GM13976 (cell line): ENCODE data around the gene PPY.

ENCODE experiments used
- DNase-seq: peaks from one replicate; pipeline ENCODE4 v3.0.0; 2012; ENCODE audit warnings: low spot score
- CTCF ChIP-seq: IDR thresholded peaks from 2 replicates; pipeline ENCODE4 v1.5.1; 2012; ENCODE audit warnings: borderline replicate concordance, mild to moderate bottlenecking; ENCODE audit not compliant: insufficient read depth; ENCODE audit errors: extremely low read depth, missing control alignments, control extremely low read depth
- in situ Hi-C: fragments of 300-500 bp; cut with MboI; formaldehyde crosslinking; loops from one replicate; pipeline ENCODE4 v1.12.0; 2022; ENCODE audit warnings: low sequenced_read_pairs, mixed read lengths, inconsistent platforms; ENCODE audit not compliant: unreplicated experiment

Gene PPY

GRCh38 chr17:43942051-43942685, at the start of gene PPY:
TSS of gene PPY (minus strand) at chr17:43942476. CDS start at chr17:43941654, 822 bp downstream.
- no peak for TF ChIP-seq CTCF
- no peak for DNase-seq
- in situ Hi-C loops = loop anchor here (10.0 to 25.0 kb wide), 2 partner anchors 53 to 220 kb away; partner anchors contain the start of gene ASB16

GRCh38 chr17:43988301-43988700, 46.0 kb upstream of the PPY start:
- TF ChIP-seq CTCF = no peak
- DNase-seq = no peak
- in situ Hi-C loops = no loop called here

DNA sequence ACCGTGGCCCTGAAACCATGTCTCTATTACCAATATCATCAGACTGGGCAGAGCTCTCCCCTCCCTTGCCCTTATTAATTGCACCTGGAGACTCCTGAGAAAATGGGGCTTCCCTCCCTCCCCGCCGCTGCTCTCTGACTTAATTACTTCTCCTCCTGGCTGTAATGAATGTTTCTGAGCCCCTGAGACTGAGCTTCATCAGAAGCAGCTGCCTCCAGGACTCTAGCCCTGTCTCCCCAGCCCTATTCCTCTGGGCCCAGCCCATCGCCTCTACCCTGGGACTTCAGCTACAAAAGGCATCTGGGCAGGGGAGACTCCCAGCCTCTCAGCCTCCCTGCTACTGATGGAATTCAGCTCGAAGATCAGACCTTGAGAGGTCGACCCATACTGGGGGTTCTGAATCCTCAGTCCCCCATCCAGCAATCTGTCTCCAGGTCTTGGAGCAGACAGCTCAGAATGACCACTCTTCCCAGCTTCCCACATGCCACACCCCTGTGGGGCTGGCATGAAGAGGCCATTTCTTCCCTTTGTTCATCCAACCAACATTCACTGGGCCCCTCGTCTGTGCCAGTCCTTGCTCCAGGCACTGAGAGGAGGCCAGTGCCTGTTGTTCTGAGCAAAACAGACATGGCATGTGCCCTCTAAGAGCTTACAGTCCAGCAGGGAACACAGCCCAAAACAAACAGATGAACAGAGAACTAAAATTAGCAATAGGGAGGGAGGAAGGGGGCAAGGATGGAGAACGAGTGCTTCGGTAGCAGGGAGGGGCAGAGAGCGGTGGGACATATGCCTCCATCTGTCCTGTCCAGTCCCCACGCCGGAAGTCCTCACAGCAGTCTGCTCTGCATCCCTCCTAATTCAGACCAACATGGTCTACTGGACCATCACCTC, 45.1 kb upstream of the PPY start:
- in situ Hi-C loops = no loop called here
- no peak for TF ChIP-seq CTCF
- no peak for DNase-seq

- DNase-seq = no peak
- TF ChIP-seq CTCF = no peak
- in situ Hi-C loops = no loop called here
These were observed 44.1 kb upstream of the PPY start for GRCh38 chr17:43986225-43986981.

- DNase-seq = no peak
- in situ Hi-C loops = no loop called here
- no peak for TF ChIP-seq CTCF
These were observed 42.2 kb upstream of the PPY start for GRCh38 chr17:43984521-43984920.

DNA sequence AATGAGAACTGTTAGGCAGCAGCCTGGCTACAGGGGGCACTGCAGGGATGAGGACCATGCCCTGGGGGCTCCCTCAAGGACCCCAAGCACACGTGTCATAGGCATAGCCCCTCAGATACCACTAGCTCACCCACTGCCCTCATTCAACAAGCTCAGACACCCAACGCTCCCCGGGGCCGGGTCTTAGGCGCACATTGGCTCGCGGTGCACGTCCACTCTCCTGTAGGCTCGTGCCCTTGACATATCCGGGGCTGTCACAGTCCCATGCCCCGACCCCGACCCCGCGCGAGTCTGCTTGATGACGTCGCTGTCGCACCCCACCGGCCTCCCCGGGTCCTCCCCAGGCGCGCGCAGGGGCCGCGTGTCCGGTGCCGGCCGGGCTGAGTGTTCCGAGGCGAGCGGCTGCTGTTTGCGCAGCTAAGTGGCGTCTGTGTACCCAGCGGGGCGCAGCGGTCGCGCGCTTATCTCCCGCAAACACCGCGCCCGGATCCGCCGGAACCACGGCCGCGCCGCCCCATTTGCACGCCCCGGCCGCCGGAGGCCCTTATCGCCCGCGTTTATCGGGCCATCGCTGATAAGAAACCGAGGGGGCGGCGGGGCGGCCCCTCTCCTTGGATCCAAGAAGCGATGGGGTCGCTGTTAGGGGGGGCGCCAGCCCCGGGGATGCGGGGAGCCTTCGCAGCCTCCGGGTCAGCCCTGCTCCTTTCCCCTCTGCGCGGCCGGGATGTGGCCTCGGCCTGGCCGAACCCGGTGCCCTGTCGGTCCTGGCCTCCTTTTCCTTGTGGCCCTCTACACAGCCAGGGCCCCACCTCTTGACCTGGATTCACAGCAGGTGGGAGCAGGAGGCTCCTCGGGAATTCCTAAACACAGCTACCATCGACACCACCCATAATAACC, 41.5 kb upstream of the PPY start:
- TF ChIP-seq CTCF = peak; percentile 11
- DNase-seq = no peak
- in situ Hi-C loops = no loop called here
